DOHH2 (cell line): Measurements from ENCODE around the gene ATP5F1D.

ENCODE experiments used
- H3F3A ChIP-seq: fragments of 200-600 bp; sonication (generic), shearing (Covaris generic); 2 replicates; pipeline ENCODE4 v1.6.0; 2016; ENCODE audit warnings: antibody characterized with exemption, mild to moderate bottlenecking; ENCODE audit not compliant: control insufficient read depth, insufficient read depth
- H3K27ac ChIP-seq: fragments of 200-600 bp; sonication (generic); 2 replicates; pipeline ENCODE4 v1.5.1; 2014; ENCODE audit warnings: low read depth, mild to moderate bottlenecking, low read length, moderate library complexity
- H3K27me3 ChIP-seq: fragments of 200-600 bp; sonication (generic); 2 replicates; pipeline ENCODE4 v1.6.1; 2014; ENCODE audit warnings: mild to moderate bottlenecking, low read length, mixed read lengths; ENCODE audit not compliant: control insufficient read depth
- H3K36me3 ChIP-seq: fragments of 200-600 bp; sonication (generic); 2 replicates; pipeline ENCODE4 v1.6.1; 2014; ENCODE audit warnings: mild to moderate bottlenecking, low read length, moderate library complexity, mixed read lengths; ENCODE audit not compliant: control insufficient read depth
- H3K4me1 ChIP-seq: fragments of 200-600 bp; sonication (generic); 2 replicates; pipeline ENCODE4 v1.6.1; 2014; ENCODE audit warnings: mild to moderate bottlenecking, low read length, mixed read lengths; ENCODE audit not compliant: control insufficient read depth
- H3K4me2 ChIP-seq: fragments of 200-600 bp; sonication (generic); 2 replicates; pipeline ENCODE4 v1.6.0; 2014; ENCODE audit warnings: mild to moderate bottlenecking, low read length, moderate library complexity
- H3K4me3 ChIP-seq: fragments of 200-600 bp; sonication (generic); 2 replicates; pipeline ENCODE4 v1.5.1; 2014; ENCODE audit warnings: mild to moderate bottlenecking, low read length, mixed read lengths
- H3K79me2 ChIP-seq: fragments of 200-600 bp; sonication (generic); 2 replicates; pipeline ENCODE4 v1.6.1; 2014; ENCODE audit warnings: mild to moderate bottlenecking, low read length, mixed read lengths; ENCODE audit not compliant: control insufficient read depth
- H3K9me2 ChIP-seq: fragments of 200-600 bp; sonication (generic); replicated peaks from 2 replicates; pipeline ENCODE4 v1.6.1; 2014; ENCODE audit warnings: mild to moderate bottlenecking, low read length, mixed read lengths; ENCODE audit not compliant: control insufficient read depth
- H3K9me3 ChIP-seq: fragments of 200-600 bp; sonication (generic); 2 replicates; pipeline ENCODE4 v1.6.1; 2014; ENCODE audit warnings: antibody characterized with exemption, low read length, mixed read lengths; ENCODE audit not compliant: control insufficient read depth, insufficient read depth
- H4K20me1 ChIP-seq: fragments of 200-600 bp; sonication (generic); 2 replicates; pipeline ENCODE4 v1.6.0; 2014; ENCODE audit warnings: low read depth, mild to moderate bottlenecking, antibody characterized with exemption, low read length, moderate library complexity; ENCODE audit not compliant: control insufficient read depth, insufficient read depth
- EZH2phosphoT487 ChIP-seq: fragments of 200-600 bp; sonication (generic); IDR thresholded peaks from 2 replicates; pipeline ENCODE4 v1.6.1; 2017; ENCODE audit warnings: borderline replicate concordance, mild to moderate bottlenecking, antibody characterized with exemption, low read length, moderate library complexity, mixed read lengths
- TF ChIP-seq, protein P1 (sequence below): fragments of 200-600 bp; sonication (generic); IDR thresholded peaks from one replicate; pipeline ENCODE4 v1.5.1; 2014; ENCODE audit warnings: antibody characterized with exemption, mild to moderate bottlenecking, low read depth, low read length; ENCODE audit not compliant: poor library complexity, severe bottlenecking

The ATP5F1D gene

DNA sequence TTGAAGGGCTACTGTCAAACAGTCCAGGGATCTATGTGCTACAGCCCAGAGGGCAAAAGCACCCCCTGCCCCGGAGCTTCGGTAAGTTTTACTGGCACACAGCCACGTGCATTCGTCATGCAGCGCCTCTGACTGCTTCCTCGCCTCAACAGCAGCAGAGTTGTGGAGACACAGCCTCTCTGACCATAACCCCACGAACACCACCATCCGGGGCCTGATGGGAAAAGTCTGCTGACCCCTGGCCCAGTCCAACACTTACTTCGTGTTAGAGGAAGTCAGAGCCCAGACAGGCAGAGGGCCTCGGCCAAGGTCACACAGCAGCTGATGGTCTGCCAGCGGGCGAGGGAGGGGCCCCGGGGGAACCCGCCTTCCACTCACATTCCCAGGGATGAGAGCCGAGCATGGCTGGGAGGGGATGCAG is 8.9 kb upstream of the ATP5F1D start:
- no peak overlapping the region for H3K27ac ChIP-seq
- no peaks in the 10 kb centered on the region for H3K9me3 ChIP-seq
- H3K36me3 ChIP-seq: no peaks in the 10 kb centered on the region
- H3K79me2 ChIP-seq: no peaks in the 10 kb centered on the region
- TF ChIP-seq EZH2phosphoT487: no peak
- TF ChIP-seq, protein P1, sequence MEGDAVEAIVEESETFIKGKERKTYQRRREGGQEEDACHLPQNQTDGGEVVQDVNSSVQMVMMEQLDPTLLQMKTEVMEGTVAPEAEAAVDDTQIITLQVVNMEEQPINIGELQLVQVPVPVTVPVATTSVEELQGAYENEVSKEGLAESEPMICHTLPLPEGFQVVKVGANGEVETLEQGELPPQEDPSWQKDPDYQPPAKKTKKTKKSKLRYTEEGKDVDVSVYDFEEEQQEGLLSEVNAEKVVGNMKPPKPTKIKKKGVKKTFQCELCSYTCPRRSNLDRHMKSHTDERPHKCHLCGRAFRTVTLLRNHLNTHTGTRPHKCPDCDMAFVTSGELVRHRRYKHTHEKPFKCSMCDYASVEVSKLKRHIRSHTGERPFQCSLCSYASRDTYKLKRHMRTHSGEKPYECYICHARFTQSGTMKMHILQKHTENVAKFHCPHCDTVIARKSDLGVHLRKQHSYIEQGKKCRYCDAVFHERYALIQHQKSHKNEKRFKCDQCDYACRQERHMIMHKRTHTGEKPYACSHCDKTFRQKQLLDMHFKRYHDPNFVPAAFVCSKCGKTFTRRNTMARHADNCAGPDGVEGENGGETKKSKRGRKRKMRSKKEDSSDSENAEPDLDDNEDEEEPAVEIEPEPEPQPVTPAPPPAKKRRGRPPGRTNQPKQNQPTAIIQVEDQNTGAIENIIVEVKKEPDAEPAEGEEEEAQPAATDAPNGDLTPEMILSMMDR: no peak
- peaks cover 6% of the 10 kb centered on the region; the same call in 1 of the 2 replicates for H3K4me1 ChIP-seq
- peaks cover 17% of the 10 kb centered on the region for H3K27me3 ChIP-seq
- H3K9me2 ChIP-seq: no peaks in the 10 kb centered on the region
- no peak overlapping the region for H3K4me3 ChIP-seq
- H4K20me1 ChIP-seq: no peaks in the 10 kb centered on the region; the same call in 1 of the 2 replicates
- H3K4me2 ChIP-seq: no peak overlapping the region
- 0 out of 2 replicates have a peak, but pooled peaks cover 6% of the 10 kb centered on the region for H3F3A ChIP-seq

DNA sequence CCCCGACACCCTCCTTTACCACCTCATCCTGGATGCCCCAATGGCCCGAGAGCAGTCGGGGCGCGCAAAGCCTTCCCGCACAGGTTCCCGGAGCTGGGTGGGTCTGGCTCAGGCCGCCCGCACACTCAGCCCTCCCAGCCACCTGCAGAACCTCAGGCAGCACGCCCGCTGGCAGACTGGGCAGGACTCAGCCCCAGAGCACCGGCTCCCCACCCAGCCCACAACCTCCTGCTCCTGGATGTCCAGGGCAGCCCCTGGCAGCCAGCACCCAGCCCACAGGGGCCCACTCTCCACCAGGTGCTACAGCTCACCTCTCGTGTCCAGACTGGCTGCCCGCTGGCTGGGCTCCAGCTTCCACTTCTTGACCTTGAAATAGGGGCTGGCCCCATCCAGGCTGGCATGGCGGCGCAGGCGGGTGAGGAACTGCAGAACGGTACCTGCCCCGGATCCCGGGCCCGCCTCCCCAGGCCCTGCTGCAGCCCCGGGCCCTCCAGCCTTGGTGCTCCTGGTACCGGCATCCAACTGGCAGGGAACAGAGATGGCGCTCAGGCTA is 8.4 kb upstream of the ATP5F1D start:
- Histone ChIP-seq H3K4me1 (peaks cover 8% of the 10 kb centered on the region), H3K4me3 (no peak overlapping the region), H3K4me2 (no peak overlapping the region), H3K79me2 (no peaks in the 10 kb centered on the region), H4K20me1 (no peaks in the 10 kb centered on the region; the same call in 1 of the 2 replicates), H3K36me3 (no peaks in the 10 kb centered on the region), H3K27me3 (peaks cover 19% of the 10 kb centered on the region), H3F3A (0 out of 2 replicates have a peak, but pooled peaks cover 7% of the 10 kb centered on the region), H3K9me3 (no peaks in the 10 kb centered on the region), H3K27ac (no peak overlapping the region), H3K9me2 (no peaks in the 10 kb centered on the region)
- no peak for TF ChIP-seq EZH2phosphoT487
- TF ChIP-seq, protein P1: no peak

DNA sequence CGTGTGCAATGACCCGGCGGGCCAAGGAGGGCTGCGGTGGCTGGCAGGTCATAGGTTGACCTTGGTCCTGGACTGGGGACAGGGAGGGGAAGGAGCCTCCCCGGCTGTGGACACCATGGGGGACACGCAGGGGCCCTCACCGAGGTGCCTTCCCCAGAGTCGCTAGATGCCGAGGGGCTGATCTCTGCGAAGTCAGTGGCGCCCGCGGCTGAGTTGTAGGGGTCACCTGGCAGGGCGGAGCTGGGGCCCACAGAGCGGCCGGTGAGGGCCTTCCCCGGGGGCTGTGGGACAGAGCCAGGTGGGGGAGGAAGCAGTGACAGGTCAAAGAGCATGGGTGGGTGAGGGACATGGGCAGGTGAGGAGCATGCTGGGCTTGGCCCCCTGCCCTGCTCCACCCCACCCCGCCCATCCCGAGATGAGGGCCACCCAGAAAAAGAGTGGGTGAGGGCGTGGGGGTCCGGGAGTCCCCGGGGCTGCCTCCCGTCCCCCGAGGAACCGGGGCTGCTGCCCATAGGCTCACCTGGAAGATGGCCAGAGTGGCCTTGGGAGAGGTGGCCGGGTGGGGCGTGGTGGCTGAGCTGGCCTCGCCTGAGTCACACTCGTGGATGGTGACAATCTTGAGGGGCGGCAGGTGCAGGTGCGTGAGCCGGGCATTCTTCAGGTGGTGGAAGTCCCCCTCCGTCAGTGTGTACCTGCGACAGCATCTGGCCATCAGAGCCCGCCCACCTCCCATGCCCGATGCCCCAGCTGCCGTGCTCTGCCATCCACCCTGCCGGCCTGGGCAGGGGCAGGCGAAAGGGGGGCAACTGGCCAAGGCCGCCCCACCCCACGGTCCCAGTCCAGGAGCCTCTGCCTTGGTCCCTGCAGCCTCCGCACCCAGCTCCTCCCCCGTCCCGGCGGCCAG is 7.2 kb upstream of the ATP5F1D start:
- H3F3A ChIP-seq: peaks cover 18% of the 10 kb centered on the region; the same call in 1 of the 2 replicates
- no peak overlapping the region for H3K4me3 ChIP-seq
- no peaks in the 10 kb centered on the region for H3K9me2 ChIP-seq
- H3K27me3 ChIP-seq: peaks cover 31% of the 10 kb centered on the region
- peaks cover 12% of the 10 kb centered on the region for H3K4me1 ChIP-seq
- H3K79me2 ChIP-seq: no peaks in the 10 kb centered on the region
- no peak overlapping the region for H3K4me2 ChIP-seq
- no peaks in the 10 kb centered on the region for H3K36me3 ChIP-seq
- no peaks in the 10 kb centered on the region; the same call in 1 of the 2 replicates for H4K20me1 ChIP-seq
- no peak for TF ChIP-seq EZH2phosphoT487
- TF ChIP-seq, protein P1: no peak
- no peak overlapping the region for H3K27ac ChIP-seq
- H3K9me3 ChIP-seq: no peaks in the 10 kb centered on the region
